HepG2 (cell line): ENCODE measurements around the gene BLOC1S2. TPM values are rescaled to one million over a fixed set of nuclear protein-coding genes. Genes with fewer than 3 reads are reported as not detected.

ENCODE experiments used
- CEBPG ChIP-seq: IDR thresholded peaks from 2 replicates; pipeline ENCODE4 v1.6.1; 2016
- DMTF1 ChIP-seq: sonication (generic); formaldehyde crosslinking; IDR thresholded peaks from 2 replicates; pipeline ENCODE4 v1.4.0; 2020; ENCODE audit warnings: mild to moderate bottlenecking, missing genetic modification reagents
- GPN1 ChIP-seq: sonication (generic); formaldehyde crosslinking; IDR thresholded peaks from 2 replicates; pipeline ENCODE4 v1.5.1; 2020; ENCODE audit warnings: missing genetic modification reagents, borderline replicate concordance
- HES4 ChIP-seq: sonication (generic); formaldehyde crosslinking; IDR thresholded peaks from 2 replicates; pipeline ENCODE4 v1.9.0; 2021; ENCODE audit warnings: mild to moderate bottlenecking, missing genetic modification reagents, borderline replicate concordance
- LRRFIP1 ChIP-seq: sonication (generic); formaldehyde crosslinking; conservative IDR thresholded peaks from 2 replicates; pipeline ENCODE4 v1.4.0; 2020; ENCODE audit warnings: missing genetic modification reagents
- PHF5A ChIP-seq: IDR thresholded peaks from one replicate; pipeline ENCODE4 v1.6.1; 2018; ENCODE audit warnings: low read depth, missing genetic modification reagents; ENCODE audit not compliant: unreplicated experiment
- SETDB1 ChIP-seq: sonication (generic); formaldehyde crosslinking; IDR thresholded peaks from 2 replicates; pipeline ENCODE4 v1.5.1; 2020; ENCODE audit warnings: missing genetic modification reagents, mild to moderate bottlenecking, borderline replicate concordance
- polyA plus RNA-seq, 8 experiments: library from polyadenylated mRNA; depleted of rRNA in 3 of 8; stranded (reverse) in 7 of 8; unstranded in 1 of 8; fragments of >200 nt; fragmentation: Illumina TruSeq in 4 of 8; extraction: Trizol in 4 of 8; gene quantifications; 2 replicates each; pipeline versions ENCODE4 v1.2.1 to v1.2.3, GENCODE V29; 2011 to 2016; ENCODE audit warnings: low read depth in 4 of 8, missing spikeins in 1 of 8, mixed read lengths in 1 of 8; ENCODE audit not compliant: insufficient read depth in 1 of 8
- total RNA-seq, 5 experiments: library from RNA; depleted of rRNA; stranded (reverse); fragments of >200 nt; fragmentation: Illumina TruSeq; extraction: Trizol; gene quantifications; 2 replicates each; pipeline ENCODE4 v1.2.3, GENCODE V29; 2016; ENCODE audit warnings: low read depth in 1 of 5
- TF ChIP-seq, protein P1 (sequence below): sonication (generic); formaldehyde crosslinking; IDR thresholded peaks from 2 replicates; pipeline ENCODE4 v1.5.0; 2020; ENCODE audit warnings: missing genetic modification reagents
- TF ChIP-seq, protein P2 (sequence below): sonication (generic); formaldehyde crosslinking; IDR thresholded peaks from 2 replicates; pipeline ENCODE4 v1.4.0; 2020; ENCODE audit warnings: mild to moderate bottlenecking, missing genetic modification reagents
- TF ChIP-seq, protein P3 (sequence below): sonication (generic); formaldehyde crosslinking; IDR thresholded peaks from 2 replicates; pipeline ENCODE4 v1.4.0; 2020; ENCODE audit warnings: missing genetic modification reagents

BLOC1S2 gene
- total and polyA plus RNA-seq, 2 of the 13 experiments (the other 11 are each of a cell fraction or from before 2014, with no cell fraction given), result 22.3 to 64.4 TPM

DNA sequence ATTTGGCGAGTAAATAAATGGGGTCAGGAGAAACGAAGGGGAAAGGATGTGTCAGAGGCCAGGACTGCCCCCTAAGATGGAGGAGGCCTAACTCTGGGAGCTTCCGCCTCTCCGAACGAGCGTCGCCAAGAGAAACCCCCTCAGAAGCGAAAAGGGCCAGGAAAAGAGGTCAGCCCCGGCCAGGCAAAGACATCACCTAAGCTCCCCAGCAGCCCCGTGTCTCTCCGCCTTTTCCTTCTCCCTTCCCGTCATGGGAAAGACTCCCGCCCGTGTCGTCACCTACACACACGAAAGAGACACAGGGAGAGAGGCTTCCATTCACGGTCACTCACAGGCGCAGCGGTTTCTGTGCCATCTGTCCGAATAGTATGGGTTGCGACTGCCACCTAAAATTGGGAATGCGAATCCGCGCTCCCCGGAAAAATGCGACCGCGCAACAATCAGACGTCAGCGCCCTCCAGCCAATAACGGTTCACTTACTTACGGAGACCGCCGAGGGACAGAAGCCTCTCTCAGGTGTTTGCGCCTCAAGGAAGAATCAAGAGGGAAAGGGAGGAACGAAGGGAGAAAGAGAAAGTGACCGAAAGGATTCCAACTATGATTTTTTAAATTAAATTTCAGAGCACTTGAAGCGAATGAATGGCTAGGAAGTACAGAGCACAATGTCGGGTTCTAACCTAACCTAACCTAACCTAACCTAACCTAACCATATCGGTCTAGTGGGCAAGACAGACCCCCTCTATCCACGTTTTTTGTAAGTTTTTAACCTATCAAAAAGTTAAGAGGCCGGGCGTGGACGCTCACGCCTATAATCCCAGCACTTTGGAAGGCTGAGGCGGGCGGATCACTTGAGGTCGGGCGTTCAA, 19.0 kb downstream of the BLOC1S2 start, which contains the start of gene CWF19L1 (continued):
- TF ChIP-seq, protein P1, sequence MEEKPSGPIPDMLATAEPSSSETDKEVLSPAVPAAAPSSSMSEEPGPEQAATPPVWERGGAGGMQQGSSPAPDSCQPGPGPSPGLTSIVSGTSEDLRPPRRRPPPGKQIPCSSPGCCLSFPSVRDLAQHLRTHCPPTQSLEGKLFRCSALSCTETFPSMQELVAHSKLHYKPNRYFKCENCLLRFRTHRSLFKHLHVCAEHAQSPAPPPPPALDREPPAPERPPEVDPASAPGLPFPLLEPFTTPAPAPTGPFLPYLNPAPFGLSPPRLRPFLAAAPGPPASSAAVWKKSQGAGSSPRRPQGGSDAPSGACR (CRISPR knock-in tag), result no peak
- TF ChIP-seq HES4 (CRISPR knock-in tag), result no peak
- TF ChIP-seq LRRFIP1 (CRISPR knock-in tag), result no peak
- no peak for TF ChIP-seq GPN1 (CRISPR knock-in tag)
- no peak for TF ChIP-seq PHF5A
- no peak for TF ChIP-seq DMTF1
- TF ChIP-seq, protein P2, sequence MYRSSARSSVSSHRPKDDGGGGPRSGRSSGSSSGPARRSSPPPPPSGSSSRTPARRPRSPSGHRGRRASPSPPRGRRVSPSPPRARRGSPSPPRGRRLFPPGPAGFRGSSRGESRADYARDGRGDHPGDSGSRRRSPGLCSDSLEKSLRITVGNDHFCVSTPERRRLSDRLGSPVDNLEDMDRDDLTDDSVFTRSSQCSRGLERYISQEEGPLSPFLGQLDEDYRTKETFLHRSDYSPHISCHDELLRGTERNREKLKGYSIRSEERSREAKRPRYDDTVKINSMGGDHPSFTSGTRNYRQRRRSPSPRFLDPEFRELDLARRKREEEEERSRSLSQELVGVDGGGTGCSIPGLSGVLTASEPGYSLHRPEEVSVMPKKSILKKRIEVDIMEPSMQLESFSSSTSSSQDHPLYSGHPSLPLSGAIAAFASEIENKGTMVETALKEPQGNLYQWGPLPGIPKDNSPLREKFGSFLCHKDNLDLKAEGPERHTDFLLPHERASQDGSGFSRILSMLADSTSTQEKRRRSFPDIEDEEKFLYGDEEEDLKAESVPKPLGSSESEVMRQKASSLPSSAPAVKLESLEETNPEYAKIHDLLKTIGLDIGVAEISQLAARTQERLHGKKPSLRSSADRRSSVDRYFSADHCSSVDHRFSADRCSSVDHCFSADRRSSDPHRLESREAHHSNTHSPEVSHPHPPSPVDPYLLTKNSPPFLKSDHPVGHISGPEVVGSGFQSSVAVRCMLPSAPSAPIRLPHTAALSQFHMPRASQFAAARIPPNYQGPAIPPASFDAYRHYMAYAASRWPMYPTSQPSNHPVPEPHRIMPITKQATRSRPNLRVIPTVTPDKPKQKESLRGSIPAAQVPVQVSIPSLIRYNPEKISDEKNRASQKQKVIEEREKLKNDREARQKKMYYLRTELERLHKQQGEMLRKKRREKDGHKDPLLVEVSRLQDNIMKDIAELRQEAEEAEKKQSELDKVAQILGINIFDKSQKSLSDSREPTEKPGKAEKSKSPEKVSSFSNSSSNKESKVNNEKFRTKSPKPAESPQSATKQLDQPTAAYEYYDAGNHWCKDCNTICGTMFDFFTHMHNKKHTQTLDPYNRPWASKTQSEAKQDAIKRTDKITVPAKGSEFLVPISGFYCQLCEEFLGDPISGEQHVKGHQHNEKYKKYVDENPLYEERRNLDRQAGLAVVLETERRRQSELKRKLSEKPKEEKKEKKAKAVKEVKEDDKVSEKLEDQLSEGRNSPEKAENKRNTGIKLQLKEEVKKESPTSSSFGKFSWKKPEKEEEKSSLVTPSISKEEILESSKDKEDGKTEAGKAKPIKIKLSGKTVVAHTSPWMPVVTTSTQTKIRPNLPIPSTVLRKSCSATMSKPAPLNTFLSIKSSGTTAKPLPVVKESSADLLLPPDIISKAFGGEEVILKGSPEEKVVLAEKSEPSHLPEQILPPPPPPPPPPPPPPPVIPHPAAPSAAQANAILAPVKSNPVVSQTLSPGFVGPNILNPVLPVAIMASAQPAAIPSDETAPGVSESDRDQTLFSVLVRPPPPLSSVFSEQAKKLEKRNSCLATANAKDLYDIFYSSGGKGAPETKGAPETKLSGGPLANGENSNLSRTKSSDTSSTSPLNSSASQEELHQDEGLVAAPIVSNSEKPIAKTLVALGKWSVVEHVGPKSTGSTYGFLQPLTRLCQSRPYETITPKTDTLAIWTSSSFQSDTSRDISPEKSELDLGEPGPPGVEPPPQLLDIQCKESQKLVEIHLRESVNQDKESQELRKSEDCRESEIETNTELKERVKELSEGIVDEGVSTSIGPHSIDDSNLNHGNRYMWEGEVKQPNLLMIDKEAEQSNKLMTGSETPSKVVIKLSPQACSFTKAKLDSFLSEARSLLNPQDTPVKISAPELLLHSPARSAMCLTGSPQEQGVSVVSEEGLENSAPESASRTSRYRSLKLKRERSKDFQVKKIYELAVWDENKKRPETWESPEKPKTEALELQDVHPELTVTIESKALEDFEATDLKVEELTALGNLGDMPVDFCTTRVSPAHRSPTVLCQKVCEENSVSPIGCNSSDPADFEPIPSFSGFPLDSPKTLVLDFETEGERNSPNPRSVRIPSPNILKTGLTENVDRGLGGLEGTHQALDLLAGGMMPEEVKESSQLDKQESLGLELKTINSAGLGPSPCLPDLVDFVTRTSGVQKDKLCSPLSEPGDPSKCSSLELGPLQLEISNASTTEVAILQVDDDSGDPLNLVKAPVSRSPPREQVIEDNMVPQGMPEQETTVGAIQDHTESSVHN (CRISPR knock-in tag), result no peak
- TF ChIP-seq SETDB1 (CRISPR knock-in tag), result no peak
- TF ChIP-seq, protein P3, sequence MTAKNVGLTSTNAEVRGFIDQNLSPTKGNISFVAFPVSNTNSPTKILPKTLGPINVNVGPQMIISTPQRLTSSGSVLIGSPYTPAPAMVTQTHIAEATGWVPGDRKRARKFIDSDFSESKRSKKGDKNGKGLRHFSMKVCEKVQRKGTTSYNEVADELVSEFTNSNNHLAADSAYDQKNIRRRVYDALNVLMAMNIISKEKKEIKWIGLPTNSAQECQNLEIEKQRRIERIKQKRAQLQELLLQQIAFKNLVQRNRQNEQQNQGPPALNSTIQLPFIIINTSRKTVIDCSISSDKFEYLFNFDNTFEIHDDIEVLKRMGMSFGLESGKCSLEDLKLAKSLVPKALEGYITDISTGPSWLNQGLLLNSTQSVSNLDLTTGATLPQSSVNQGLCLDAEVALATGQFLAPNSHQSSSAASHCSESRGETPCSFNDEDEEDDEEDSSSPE (CRISPR knock-in tag), result peak; percentile 89
- TF ChIP-seq CEBPG (CRISPR knock-in tag), result peak; percentile 42; the same call in 1 of the 2 replicates
